Measurements from ENCODE around the gene CST6.

DNA sequence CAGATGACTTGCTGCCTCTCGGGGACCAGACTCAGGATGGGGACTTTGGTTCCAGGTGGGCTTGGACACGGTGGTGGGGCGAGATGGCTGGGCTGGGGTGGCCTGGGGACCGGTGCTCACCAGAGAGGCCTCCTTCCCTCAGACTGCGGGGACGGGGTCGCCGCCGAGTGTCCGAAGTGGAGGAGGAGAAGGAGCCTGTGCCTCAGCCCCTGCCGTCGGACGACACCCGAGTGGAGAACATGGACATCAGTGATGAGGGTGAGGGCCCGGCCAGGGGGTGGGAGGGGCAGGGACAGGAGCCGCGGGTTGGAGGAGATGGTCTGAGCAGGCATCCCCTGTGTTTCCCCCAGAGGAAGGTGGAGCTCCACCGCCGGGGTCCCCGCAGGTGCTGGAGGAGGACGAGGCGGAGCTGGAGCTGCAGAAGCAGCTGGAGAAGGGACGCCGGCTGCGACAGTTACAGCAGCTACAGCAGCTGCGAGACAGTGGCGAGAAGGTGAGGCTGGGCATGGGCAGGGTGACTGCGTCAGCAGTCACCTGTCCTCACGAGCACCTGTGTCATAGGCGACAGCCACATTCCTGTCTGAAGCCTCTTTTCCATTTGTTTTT lies 44.4 kb upstream of the CST6 start:
- TF ChIP-seq, protein P1, sequence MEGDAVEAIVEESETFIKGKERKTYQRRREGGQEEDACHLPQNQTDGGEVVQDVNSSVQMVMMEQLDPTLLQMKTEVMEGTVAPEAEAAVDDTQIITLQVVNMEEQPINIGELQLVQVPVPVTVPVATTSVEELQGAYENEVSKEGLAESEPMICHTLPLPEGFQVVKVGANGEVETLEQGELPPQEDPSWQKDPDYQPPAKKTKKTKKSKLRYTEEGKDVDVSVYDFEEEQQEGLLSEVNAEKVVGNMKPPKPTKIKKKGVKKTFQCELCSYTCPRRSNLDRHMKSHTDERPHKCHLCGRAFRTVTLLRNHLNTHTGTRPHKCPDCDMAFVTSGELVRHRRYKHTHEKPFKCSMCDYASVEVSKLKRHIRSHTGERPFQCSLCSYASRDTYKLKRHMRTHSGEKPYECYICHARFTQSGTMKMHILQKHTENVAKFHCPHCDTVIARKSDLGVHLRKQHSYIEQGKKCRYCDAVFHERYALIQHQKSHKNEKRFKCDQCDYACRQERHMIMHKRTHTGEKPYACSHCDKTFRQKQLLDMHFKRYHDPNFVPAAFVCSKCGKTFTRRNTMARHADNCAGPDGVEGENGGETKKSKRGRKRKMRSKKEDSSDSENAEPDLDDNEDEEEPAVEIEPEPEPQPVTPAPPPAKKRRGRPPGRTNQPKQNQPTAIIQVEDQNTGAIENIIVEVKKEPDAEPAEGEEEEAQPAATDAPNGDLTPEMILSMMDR (IDR thresholded peaks at IDR 0.05) = no peak
- TF ChIP-seq POLR2A (IDR thresholded peaks at IDR 0.05) = no peak

Measured in thyroid gland (tissue), 4 donors.